GM21447 (cell line): ENCODE data around the gene VPS13D.

ENCODE experiments used
- ATAC-seq: cut with Tn5 transposase; IDR thresholded peaks from one replicate; pipeline ENCODE4 v1.9.1; 2021; ENCODE audit not compliant: unreplicated experiment

The VPS13D gene, protein sequence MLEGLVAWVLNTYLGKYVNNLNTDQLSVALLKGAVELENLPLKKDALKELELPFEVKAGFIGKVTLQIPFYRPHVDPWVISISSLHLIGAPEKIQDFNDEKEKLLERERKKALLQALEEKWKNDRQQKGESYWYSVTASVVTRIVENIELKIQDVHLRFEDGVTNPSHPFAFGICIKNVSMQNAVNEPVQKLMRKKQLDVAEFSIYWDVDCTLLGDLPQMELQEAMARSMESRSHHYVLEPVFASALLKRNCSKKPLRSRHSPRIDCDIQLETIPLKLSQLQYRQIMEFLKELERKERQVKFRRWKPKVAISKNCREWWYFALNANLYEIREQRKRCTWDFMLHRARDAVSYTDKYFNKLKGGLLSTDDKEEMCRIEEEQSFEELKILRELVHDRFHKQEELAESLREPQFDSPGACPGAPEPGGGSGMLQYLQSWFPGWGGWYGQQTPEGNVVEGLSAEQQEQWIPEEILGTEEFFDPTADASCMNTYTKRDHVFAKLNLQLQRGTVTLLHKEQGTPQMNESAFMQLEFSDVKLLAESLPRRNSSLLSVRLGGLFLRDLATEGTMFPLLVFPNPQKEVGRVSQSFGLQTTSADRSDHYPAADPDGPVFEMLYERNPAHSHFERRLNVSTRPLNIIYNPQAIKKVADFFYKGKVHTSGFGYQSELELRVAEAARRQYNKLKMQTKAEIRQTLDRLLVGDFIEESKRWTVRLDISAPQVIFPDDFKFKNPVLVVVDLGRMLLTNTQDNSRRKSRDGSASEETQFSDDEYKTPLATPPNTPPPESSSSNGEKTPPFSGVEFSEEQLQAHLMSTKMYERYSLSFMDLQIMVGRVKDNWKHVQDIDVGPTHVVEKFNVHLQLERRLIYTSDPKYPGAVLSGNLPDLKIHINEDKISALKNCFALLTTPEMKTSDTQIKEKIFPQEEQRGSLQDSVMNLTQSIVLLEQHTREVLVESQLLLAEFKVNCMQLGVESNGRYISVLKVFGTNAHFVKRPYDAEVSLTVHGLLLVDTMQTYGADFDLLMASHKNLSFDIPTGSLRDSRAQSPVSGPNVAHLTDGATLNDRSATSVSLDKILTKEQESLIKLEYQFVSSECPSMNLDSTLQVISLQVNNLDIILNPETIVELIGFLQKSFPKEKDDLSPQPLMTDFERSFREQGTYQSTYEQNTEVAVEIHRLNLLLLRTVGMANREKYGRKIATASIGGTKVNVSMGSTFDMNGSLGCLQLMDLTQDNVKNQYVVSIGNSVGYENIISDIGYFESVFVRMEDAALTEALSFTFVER (N-terminal part only)

DNA sequence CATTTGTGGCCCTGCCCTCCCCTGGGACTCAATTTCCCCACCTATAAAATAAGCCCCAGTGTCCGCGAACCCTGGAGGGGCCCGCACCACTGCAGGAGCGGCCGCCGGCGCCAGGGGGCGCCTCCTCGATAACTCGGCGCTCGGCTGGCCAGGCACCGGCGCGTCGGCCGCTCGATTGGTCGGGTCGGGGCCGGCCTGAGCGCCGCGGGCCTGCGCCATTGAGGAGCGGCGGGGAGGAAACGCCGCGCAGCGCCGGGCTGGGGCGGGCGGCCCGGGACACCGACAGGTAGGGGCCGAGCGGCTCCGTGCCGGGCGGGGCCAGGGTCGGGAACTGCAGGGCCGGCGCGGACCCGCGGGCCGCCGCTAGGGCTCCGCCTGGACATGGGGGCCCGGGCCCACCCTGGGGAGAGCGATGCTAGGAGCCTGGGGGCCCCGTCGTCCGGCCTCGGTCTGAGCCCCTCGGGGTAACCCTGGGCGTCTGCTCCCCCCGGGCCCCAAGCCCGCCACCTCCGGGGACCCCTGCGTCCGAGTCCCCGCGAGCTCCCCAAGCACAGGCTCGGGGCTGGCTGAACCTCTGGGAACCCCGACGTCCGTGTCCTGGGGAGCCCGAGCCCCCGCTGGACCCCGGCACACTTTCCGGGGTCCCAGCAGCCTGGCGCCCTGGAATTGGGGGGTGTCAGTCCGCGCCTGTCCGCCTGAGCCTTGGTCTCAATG lies at the start of gene VPS13D:
Gene VPS13D, plus strand, starts transcription at position 196 of the 714 bp plus-strand sequence. CDS start 4,237 bp downstream, outside the sequence.
- ATAC-seq: peak; percentile 52

DNA sequence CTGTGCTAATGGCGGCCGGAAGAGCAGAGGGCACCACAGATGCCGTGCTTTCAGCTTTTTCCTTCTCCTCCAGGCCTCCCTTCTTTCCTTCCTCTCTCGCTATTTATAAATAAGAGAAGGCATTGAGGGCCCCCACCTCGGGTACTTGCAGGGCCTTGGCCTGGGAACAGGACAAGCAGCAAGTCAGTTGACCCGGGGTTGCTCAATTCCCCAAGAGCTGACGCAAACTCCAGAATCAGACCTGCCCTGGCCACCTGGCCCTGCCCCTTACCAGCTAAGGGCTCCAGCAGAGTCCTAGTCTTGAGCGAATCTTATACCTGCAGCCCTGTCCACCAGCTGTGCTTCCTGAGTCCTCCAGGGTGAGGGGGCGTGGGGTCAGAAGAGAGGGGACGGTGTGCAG lies 49.5 kb upstream of the VPS13D start:
- ATAC-seq: no peak

DNA sequence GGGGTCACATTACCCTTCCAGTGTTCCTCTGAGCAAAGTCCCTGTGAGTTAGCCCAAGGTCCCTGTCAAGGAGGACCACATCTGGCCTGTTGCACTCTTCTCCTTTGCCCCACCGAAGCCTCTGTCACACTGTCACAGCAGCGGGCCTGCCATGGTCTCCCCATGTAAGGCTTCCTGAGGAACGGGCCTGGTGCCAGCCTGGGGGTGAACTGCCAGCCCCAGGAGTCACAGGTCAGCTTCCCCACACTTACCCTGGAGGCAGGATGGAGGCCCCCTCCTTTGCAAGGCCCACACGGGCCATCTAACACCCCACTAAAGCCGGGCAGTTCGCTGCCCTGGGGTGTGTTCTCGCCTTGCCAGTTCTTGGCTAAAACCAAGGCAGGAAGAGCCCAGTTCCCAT lies 48.9 kb upstream of the VPS13D start:
- no peak for ATAC-seq

DNA sequence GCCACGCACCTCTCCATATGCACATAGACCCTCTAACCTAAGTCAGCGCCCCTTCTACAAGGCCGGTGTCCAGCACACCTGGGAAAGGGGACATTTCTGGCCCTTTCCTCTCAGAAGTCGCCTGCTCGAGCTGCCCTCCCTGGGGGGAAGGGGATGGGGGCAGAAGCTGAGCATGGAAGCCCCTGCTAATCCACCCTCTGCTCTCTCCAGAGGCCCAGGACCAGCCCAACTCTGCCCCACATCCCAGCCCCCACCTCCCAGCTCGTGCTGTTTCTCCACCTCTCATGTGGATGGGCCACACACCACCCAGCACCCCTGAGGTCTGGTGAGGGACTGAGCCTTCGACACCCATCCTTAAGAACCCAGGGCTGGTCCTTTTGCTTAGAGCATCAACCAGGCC lies 48.3 kb upstream of the VPS13D start:
- ATAC-seq: no peak

DNA sequence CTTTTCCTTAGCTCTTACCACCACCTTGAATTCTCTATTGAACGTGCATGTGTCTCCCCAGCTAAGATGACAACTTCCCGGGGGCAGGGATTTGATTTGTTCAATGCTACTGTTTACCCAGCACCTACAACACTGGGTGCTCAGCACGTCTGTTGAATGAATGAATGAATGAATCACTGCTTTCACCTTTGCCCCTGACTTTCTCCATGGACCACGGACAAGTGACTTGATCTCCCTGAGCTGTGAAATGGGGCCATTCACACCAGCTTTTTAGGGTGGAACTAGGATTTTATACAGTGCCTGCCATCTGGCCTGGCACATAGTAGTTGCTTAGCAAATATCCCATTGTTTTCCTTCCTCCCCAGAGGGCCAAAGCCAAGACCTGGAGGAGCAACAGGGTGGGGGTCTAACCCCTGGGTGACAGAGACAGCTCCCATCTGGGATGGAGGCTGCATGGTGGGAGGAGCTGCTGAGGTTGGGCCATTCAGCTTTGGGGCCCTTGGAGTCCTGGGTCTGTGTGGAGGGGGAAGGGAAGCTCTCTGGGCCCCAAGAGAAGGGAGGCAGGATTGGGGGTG lies 47.3 kb upstream of the VPS13D start:
- ATAC-seq: no peak

DNA sequence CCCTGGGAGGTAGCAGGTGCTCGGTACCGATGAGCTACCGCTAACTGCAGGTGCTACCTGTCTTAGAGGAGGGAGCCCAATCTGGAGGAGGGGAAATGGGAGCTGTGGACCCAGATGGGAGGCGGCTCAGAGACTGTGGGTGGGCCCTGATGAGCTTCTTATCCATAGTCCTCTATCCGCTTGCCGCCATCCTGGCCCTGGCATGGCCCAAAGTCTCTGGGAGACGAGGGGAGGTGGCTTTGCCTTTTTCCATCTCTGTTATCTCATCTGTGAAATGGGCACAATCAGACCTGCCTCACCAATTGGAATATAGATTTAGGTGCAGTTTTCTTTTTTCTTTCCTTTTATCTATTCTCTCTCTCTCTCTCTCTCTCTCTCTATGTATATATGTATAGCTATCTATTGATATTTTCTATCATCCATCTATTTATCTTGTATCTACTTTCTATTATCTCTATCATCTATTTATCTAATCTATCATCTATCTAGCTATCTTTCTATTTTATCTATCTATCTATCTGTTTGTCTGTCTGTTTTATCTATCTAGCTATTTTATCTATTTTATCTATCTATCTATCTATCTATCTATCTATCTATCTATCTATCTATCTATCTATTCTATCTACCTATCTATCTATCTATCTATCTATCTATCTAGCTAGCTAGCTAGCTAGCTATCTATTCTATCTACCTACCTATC lies 46.6 kb upstream of the VPS13D start:
- no peak for ATAC-seq

DNA sequence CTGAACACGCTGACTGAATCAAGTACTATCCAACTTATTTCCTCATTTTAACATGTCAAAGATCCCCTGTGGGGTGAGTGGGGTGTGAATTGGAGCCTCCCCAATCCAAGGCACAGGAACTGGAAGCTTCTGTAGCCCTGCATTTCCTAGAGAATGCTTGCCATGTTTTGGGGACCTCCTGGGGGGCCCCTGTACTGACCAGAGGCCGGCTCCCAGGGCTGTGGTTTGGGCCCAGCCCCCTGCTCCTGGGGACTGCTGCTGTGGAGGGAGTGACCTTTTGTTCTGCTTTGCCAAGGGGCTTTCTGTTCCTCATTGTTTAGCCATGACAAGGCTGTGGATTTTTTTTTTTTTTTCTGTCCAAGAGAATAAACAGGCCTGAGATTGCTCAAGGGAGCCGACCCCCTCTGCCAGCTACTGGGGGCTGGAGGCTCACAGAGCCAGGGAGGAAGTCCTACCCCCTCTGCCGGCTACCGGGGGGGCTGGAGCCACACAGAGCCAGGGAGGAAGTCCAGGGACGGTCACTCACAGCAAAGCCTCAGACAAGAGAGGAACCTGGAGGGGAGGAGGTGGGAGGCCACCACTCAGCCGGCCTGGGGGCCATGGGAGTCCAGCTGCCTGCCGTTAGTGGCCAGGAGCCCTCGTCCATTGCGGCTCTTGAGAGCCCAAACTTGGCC lies 45.7 kb upstream of the VPS13D start:
- ATAC-seq: no peak

DNA sequence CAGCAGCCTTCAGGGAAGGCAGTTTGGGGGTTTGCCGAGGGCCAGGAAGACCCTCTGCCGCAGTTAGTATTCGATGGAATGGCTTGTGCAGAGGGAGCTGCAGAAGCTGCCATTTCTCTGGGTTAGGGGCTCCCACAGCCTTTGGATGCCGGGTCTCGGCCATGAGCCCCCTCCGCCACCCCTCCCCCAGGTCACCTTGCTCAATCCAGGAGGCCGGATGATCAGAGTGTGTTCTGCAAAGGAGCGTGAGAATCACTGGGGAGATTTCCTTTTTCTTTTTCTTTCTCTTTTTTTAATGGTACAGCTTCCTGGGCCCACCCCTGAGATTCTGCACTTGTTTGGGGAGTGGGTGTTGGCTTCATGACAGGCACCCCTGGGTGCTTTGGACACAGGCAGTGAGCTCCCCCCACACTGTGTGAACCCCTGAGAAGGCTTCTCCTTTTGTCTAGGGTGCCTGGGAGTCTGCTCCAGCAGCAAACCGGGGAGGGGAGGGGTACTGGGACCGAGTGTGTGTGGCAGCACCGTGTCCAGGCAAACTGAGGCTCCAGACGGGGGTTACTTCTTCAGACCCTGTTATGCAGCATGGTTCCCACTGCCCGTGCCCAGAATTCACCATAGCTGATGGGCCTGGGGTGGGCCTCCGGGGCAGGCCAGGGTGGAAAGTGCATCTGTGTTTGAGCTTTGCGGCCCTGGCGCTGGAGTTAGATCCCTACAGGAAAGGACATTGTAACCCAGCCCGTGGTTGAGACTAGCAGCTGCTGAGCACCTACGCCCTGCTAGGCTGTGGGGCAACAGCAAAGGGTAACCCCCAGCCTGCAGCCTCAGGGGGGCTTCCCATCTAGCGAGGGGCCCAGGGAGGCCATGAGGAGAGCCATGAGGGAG lies 44.6 kb upstream of the VPS13D start:
- no peak for ATAC-seq

DNA sequence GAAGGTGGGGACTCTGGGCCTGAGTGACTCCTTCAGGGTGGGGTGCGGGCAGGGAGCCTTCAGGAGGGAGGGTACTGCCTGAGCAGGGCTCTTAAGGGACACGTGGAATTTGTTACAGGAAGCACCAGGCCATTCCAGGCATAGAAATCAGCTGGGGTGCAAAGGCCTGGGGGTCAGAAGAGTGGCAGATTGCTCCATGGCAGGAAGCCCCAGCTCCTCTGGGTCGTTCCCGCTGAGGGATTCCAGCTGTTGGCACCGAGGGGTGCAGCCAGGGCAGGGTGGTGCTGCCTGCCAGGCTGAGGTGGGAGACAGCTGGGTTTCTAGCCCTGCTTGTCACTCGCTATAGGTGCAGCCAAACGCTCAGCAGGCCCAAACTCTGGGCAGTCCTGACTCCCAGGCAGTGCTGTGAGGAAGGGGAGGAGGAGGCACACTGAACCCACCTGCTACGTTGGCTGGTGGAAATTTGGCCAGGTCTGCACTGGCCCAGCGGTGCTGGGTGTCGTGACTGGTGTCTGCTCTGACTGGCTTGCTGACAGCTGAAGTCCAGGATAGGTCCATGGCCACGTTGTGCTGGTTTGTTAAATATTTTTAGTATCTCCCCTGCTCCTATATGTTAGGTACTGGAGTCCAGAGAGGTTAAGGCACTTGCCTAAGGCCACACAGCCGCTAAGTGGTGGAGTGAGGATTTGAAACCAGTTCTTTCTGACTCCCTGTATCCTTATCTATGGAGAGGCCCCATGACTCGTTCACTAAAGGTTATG lies 43.7 kb upstream of the VPS13D start:
- no peak for ATAC-seq

DNA sequence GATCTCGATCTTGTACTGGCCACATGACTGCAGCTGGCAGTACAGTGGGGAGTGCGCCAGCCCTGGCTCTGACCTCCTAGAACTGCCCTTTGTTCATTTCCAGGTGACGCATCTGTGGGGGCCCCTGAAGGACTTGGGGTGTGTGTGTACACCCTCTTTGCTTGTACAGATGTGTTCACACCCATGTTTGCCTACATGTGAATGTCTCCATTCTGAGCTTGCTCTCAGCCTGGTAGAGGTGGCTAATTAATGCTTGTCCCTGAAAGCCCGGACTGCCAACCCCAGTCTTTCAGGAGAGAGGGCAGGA lies 43.2 kb upstream of the VPS13D start:
- no peak for ATAC-seq

DNA sequence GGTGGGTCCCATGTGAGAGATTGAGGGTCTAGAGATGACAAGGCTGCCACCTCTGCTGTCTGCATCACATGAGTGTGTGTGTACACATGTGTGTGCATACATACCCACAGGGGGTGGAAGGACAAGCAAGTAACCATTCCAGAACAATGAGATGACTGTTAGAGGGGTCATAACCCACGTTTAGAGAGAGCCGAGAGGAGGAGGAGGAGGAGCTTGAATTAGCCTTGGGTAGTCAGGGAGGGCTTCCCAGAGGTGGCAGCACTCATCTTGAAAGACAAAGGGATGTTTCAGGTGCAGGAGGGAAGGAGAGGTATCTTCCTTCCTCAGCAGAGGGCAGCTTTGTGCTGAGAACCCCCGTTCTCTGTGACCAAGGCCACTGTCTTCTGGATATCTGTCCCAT lies 41.7 kb upstream of the VPS13D start:
- ATAC-seq: no peak

DNA sequence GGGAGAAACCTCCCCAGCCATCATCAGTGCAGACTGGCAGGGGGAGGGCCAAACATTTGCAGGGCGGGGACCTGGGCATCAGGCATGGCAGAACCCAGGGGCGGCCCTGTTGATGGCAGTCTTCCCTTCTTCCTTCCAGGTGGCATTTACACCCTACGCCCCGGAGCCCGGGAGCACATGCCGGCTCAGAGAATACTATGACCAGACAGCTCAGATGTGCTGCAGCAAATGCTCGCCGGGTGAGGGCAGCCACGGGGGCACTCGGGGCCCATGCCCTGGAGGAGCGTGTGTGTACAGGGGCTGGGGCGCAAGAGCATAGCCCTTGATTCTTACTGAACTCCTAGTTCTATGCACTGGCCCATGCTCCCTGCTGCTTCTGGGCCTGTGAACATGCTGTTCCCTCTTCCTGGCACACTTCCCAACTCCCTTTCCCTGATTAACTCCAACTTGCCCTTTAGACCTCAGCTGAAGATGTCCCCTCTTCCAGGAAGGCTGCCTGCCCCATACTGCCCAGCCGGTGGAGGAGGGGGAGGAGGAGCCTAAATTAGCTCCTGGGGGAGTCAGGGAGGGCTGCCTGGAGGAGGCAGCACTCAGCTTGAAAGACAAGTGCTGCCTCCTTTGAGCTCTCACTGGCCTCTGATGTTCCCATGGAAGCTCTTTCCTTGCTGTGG lies 41.0 kb upstream of the VPS13D start:
- no peak for ATAC-seq

DNA sequence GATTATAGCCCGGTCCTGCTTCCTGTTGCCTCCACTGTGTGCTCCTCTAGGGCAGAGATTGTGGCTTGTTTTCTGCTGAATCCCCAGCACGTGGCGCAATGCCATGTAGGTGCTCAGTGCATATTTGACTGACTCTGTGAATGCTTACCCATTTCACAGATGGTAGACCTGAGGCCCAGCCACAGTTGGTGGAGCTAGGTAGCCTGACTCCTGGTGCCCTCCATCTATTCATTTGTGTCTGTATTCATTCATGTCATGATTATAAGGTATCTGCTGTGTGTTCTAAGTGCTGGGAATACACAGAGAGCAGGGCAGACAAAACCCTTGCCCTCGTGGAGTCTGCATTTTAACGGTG lies 40.5 kb upstream of the VPS13D start:
- no peak for ATAC-seq

DNA sequence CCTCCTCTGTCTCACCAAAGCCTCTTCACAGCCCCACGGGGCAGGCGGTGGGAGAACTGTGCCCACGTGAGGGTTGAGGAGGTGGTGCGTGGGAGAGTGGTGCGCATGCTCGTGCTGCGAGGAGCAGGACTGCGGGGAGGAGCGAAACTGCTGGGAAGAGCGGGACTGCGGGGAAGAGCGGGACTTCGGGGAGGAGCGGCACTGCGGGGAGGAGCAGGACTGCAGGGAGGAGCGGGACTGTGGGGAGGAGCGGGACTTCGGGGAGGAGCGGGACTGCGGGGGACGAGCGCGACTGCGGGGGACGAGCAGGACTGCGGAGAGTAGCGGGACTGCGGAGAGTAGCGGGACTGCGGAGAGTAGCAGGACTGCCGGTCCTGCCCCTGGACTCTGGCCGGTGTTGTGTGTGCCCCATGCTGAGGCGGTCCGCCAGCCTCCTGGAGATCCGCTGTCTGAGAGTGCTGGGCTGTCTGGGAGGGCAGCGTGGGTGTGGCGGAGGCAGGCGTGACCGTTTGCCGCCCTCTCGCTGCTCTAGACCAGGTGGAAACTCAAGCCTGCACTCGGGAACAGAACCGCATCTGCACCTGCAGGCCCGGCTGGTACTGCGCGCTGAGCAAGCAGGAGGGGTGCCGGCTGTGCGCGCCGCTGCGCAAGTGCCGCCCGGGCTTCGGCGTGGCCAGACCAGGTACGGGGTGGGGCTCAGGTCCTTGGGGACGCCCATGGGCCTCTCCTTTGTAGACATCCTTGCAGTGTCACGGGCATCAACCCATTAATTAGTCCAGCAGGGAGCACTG lies 38.4 kb upstream of the VPS13D start:
- ATAC-seq: no peak

DNA sequence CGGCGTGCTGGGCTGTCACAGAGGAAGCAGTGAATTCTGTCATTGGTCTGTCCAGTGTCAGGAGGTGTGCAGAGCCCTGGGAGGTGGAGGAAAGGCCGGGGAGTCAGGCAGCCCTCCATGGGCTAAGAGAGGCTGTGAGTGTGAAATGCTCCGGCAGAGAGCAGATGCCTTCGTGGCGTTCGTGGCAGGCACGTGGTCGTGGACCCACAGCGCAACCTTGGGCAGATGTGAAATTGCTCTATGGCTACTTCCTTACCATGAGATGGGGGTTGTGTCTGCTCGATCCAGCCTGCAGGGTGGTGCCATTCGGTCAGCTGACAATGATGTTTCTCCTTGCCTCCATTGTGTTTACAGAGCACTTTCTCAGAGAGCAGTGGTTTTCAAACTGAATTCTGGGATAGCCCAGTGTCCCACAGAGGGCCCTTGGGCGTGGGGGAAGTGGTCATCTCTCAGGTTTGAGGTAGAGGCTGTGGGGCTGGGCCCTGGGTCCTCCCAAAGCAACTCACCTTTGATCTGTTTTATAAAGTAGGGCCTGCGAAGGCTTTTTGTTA lies 35.1 kb upstream of the VPS13D start:
- no peak for ATAC-seq

DNA sequence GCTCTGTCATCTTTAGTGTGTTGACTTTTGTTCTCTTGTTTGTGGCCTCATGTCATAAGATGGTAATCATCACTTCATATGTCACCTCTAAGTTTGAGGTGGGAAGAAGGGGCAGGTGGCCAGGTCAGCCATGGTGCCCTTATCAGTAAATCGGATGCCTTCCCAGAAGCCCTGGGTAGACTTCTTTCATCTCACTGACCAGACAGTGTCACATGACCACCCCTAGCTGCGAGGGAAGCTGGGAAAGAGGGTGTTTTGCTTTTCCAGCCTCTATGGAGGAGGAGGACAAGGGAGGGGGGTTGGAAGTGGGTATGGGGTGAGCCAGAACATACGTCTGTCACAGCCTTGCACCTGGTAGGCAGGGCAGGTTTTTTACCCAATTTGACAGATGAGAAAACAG lies 34.4 kb upstream of the VPS13D start:
- ATAC-seq: no peak
